ENCODE results near the gene CD9. TPM values are rescaled to one million over a fixed set of nuclear protein-coding genes. Genes with fewer than 3 reads are reported as not detected.

The CD9 gene
- total RNA-seq, 1 donor from 2014 or later: 55.5 TPM

GRCh38 chr12:6202846-6203245, 2.6 kb downstream of the CD9 start:
- Histone ChIP-seq H3K27me3 (ENCODE audit: low read depth) (peaks cover 23% of the 10 kb centered on the region), H3K27ac (replicated peaks) (peak overlapping the region; percentile 92), H3K4me3 (peak overlapping the region; percentile 82), H3K9me3 (replicated peaks) (no peaks in the 10 kb centered on the region), H3K36me3 (no peaks in the 10 kb centered on the region), H3K4me1 (peaks cover 86% of the 10 kb centered on the region)
- DNase-seq: no peak
- no peak for TF ChIP-seq CTCF (IDR thresholded peaks at IDR 0.05; ENCODE audit: borderline replicate concordance)
- intact Hi-C loops (cut with micrococcal nuclease): no loop called here

- peak overlapping the region; percentile 82 for H3K4me3 ChIP-seq
- peaks cover 93% of the 10 kb centered on the region for H3K4me1 ChIP-seq
- H3K36me3 ChIP-seq: peaks cover 2% of the 10 kb centered on the region
- DNase-seq: no peak
- H3K9me3 ChIP-seq (replicated peaks): no peaks in the 10 kb centered on the region
- intact Hi-C loops (cut with micrococcal nuclease): no loop called here
- TF ChIP-seq CTCF (IDR thresholded peaks at IDR 0.05; ENCODE audit: borderline replicate concordance): no peak
- H3K27ac ChIP-seq (replicated peaks): peak overlapping the region; percentile 92
- H3K27me3 ChIP-seq (ENCODE audit: low read depth): peaks cover 23% of the 10 kb centered on the region
Measured at GRCh38 chr12:6203601-6204000, 3.4 kb downstream of the CD9 start.

GRCh38 chr12:6204533-6205143, 4.4 kb downstream of the CD9 start:
- peak overlapping the region; percentile 82 for H3K4me3 ChIP-seq

GRCh38 chr12:6205144-6205539, 4.9 kb downstream of the CD9 start:
- DNase-seq: peak; percentile 74
- H3K4me3 ChIP-seq: peak overlapping the region; percentile 82
- peak; percentile 22 for TF ChIP-seq CTCF (IDR thresholded peaks at IDR 0.05; ENCODE audit: borderline replicate concordance)
- H3K9me3 ChIP-seq (replicated peaks): no peaks in the 10 kb centered on the region
- H3K4me1 ChIP-seq: peaks cover 100% of the 10 kb centered on the region
- intact Hi-C loops (cut with micrococcal nuclease): no loop called here
- H3K27ac ChIP-seq (replicated peaks): peak overlapping the region; percentile 92
- H3K36me3 ChIP-seq: peaks cover 10% of the 10 kb centered on the region
- peaks cover 23% of the 10 kb centered on the region for H3K27me3 ChIP-seq (ENCODE audit: low read depth)

More at GRCh38 chr12:6204533-6205143, 4.4 kb downstream of the CD9 start:
- Histone ChIP-seq H3K4me1 (peaks cover 98% of the 10 kb centered on the region), H3K36me3 (peaks cover 10% of the 10 kb centered on the region), H3K9me3 (replicated peaks) (no peaks in the 10 kb centered on the region), H3K27me3 (ENCODE audit: low read depth) (peaks cover 23% of the 10 kb centered on the region), H3K27ac (replicated peaks) (peak overlapping the region; percentile 92)
- no peak for DNase-seq
- intact Hi-C loops (cut with micrococcal nuclease): no loop called here
- TF ChIP-seq CTCF (IDR thresholded peaks at IDR 0.05; ENCODE audit: borderline replicate concordance): no peak

GRCh38 chr12:6205761-6206160, 5.6 kb downstream of the CD9 start:
- peaks cover 18% of the 10 kb centered on the region for H3K27me3 ChIP-seq (ENCODE audit: low read depth)
- peak overlapping the region; percentile 92 for H3K27ac ChIP-seq (replicated peaks)
- intact Hi-C loops (cut with micrococcal nuclease): no loop called here
- H3K9me3 ChIP-seq (replicated peaks): no peaks in the 10 kb centered on the region
- no peak for DNase-seq
- peaks cover 100% of the 10 kb centered on the region for H3K4me1 ChIP-seq
- peaks cover 10% of the 10 kb centered on the region for H3K36me3 ChIP-seq
- H3K4me3 ChIP-seq: peak overlapping the region; percentile 82
- TF ChIP-seq CTCF (IDR thresholded peaks at IDR 0.05; ENCODE audit: borderline replicate concordance): no peak

All from left ventricle myocardium inferior (tissue), 1 donor.